Right forelimb (tissue), 1 donor: Measurements from ENCODE around the gene SLC7A7.
"Not testable (repeated sequence)": the region's sequence is repeated elsewhere in the genome, so short reads cannot be mapped to it uniquely, and the experiment has no call there.

ENCODE experiments used
- DNase-seq: peaks from one replicate; pipeline ENCODE4 v3.0.0-alpha.2; 2018

Gene SLC7A7

DNA sequence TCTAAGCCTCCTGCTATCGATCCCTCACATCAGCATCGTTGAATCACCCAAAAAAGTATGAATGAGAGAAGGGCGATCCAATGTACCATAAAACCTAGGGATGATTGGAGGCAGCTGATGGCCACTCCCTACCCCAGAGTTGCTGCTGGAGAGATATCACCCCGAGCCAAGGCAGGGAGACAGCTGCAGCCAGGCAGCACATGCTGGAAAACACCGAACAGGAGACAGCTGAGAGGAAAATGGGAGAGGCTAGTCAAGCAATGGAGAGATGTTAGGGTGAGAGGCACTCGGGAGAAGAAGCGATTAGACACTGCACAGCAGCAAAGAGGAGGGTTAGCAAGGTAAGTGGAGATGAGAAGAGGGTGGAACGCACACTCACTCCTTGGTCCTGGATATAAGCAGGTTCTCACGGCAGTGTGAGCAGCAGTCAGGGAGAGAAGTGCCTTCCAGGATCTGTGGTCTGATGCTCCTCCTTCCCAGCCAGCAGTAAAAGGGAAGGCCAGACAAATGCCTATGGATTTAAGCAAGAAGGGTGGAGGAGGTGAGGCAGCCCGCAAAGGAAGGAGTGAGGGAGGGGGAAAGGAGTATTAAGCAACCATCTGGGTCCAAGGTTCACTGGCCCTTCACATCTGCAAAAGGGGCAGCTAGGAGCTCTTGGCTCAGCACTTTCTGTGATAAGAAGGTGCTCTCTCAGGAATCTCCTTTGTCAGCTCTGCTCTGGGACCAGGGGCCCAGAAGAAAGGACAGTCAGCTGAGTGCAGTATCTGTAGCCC is at the start of gene SLC7A7:
TSS of gene SLC7A7 (minus strand) at position 495 of the 773 bp plus-strand sequence. CDS start 2,037 bp downstream, outside the sequence.
- DNase-seq = peak; percentile 66

DNA sequence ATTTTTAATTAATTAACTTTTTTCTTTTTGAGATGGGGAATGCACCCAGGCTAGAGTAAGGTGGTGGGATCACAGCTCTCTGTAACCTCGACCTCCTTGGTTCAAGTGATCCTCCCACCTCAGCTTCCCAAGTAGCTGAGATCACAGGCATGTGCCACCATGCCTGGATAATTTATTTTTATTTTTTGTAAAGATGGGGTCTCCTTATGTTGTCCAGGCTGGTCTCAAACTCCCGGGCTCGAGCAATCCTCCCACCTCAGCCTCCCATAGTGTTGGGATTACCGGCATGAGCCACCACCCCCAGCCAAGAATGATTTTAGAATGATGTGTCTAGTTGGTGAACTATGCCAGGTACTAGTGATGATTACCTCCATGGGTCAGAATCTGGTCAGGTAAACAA is 49.7 kb upstream of the SLC7A7 start:
- DNase-seq = no peak

DNA sequence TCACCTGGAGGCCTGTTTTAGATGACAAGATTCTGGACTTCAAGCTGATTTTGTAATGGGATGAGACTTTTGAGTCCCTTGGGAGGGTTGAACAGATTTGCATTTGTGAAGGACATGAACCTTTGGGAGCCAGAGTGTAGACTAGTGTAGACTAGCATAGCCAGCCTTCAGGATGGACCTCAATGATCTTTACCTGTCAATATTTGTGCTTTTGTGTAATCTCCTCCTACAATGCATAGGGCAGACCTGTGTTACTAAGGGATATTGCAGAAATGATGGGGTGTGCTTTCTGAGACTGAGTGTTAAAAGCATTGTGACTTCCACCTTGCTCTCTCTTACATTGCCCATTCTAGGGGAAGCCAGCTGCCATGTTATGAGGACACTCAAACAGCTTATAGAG is 46.4 kb upstream of the SLC7A7 start:
- no peak for DNase-seq

DNA sequence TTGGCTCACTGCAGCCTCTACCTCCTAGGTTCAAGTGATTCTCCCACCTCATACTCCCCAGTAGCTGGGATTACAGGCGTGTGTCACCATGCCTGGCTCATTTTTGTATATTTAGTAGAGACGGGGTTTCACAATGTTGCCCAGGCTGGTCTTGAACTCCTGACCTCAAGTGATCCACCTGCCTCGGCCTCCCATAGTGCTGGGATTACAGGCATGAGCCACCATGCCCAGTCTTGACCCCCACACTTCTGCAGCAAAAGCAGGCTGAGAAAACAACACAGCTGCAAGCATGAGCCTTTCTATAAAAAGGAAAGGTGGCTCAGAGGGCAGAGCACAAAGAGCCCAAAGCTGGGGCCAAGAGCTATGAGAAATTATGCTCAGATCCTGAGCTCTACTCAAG is 45.1 kb upstream of the SLC7A7 start:
- DNase-seq = not testable (repeated sequence)

DNA sequence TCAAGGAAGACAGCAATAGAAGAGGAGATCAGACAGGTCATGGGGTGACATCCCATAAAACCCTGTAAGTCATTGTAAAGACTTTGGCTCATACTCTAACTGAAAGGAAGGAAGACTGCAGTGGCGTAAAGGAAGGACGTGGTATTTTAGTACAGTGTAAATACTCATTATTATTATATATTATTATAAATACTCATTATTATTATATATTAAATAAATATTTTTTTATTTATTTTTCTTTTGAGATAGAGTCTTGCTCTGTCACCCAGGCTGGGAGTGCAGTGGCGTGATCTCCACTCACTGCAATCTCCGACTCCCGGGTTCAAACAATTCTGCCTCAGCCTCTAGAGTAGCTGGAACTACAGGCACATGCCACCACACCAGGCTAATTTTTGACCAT is 41.2 kb upstream of the SLC7A7 start:
- no peak for DNase-seq

DNA sequence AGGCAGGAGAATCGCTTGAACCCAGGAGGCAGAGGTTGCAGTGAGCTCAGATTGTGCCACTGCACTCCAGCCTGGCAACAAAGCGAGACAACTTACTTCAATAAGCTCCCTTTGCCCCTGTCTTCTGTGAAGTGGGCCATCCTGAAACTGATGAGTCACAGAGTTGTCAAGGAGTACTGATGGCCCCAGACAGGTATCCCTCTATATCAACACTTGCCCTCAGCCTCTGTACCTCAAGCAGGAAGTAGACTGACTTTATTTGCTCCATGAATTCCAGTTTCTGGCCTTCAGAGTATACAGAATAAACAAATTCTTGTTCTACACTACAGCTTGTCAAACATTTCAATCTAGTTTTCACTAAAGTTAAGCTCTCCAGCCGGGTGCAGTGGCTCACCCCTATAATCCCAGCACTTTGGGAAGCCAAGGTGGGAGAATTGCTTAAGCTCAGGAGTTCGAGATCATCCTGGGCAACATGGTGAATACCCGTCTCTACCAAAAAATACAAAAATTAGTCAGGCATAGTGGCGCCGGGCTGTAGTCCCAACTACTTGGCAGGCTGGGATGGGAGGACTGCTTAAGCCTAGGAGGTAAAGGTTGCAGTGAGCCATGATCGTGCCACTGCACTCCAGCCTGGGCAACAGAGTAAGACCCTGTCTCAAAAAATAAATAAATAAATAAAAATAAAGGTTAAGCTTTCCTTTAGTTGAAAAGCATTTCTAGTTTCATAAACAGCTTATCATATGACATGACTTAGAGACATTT is 39.9 kb upstream of the SLC7A7 start:
- no peak for DNase-seq

DNA sequence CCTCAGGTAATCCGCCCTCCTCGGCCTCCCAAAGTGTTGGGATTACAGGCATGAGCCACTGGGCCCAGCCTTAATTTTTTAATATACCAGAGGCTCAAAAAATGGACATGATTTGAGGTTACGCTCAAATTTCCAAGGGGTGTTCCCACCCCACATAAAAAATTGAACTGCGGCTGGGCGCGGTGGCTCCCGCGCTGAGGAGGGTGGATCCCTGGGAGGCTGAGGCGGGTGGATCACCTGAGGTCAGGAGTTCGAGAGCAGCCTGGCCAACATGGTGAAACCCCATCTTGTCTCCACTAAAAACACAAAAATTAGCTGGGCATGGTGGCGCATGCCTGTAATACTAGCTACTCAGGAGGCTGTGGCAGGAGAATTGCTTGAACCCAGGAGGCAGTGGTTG is 39.1 kb upstream of the SLC7A7 start:
- DNase-seq = not testable (repeated sequence)

DNA sequence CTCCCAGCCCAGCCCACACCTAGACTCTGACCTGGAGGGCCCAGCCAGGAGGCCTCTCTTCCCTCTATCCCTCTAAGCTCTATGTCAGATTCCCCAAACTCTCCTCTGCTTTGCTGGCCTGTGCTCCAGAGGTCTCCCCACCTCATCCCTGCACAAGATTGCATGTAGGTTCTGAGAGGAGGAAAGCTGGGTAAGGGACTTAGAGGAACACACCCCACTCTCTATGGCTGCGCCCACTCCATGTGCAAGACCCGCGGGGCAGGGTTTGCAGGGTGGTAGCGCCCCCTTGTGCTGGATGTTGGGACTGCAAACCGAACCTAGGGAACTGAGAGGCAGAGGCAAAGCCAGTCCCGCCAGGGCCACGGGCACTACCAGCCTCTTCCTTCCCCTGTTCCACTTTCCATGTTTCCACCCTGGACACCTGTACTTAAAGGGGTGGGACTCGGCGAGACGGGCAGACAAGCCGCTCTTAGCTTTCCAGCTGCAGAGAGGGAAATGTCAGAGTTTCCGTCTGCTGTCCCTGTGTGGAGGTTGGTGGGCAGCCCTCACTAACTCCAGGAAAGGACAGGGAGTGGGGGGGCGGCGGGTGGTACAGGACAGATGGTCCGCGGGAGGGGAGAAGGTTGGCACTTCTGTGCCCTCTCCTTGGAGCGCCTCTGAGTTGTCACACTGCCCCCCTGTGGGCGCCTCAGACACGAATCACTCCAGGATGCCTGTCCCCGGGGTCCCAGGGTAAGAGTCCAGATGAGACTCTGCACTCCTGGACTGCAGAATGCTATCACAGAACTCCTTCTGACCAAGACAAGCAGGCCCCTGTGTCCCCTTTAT is 37.9 kb upstream of the SLC7A7 start:
- DNase-seq = peak; percentile 98

DNA sequence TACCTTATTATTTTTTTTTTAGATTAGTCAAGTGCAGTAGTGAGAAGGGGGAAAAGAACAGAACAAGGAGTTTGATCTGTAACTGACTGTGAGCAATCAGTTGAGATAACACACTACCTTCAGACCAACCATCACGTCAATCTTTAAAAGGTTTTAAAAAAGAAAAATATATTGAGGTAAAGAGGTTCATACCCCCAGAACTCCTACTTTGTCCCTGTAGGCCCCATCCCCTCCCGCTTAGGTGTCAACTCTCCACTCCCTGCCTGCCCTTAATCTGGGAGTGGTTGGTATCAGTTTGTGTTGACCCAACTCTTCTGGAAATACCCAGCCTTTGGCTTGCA is 37.3 kb upstream of the SLC7A7 start:
- no peak for DNase-seq

DNA sequence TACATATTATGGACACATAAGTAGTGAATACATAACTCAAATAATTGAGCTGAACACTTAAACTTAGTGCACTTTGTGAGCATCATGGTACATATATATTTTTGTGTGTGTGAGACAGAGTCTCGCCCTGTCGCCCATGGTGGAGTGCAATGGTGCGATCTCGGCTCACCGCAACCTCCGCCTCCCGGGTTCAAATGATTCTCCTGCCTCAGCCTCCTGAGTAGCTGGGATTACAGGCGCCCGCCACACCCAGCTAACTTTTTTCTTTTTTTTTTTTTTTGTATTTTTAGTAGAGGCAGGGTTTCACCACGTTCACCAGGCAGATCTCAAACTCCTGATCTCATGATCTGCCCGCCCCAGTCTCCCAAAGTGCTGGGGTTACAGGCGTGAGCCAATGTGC is 36.9 kb upstream of the SLC7A7 start:
- DNase-seq = not testable (repeated sequence)

DNA sequence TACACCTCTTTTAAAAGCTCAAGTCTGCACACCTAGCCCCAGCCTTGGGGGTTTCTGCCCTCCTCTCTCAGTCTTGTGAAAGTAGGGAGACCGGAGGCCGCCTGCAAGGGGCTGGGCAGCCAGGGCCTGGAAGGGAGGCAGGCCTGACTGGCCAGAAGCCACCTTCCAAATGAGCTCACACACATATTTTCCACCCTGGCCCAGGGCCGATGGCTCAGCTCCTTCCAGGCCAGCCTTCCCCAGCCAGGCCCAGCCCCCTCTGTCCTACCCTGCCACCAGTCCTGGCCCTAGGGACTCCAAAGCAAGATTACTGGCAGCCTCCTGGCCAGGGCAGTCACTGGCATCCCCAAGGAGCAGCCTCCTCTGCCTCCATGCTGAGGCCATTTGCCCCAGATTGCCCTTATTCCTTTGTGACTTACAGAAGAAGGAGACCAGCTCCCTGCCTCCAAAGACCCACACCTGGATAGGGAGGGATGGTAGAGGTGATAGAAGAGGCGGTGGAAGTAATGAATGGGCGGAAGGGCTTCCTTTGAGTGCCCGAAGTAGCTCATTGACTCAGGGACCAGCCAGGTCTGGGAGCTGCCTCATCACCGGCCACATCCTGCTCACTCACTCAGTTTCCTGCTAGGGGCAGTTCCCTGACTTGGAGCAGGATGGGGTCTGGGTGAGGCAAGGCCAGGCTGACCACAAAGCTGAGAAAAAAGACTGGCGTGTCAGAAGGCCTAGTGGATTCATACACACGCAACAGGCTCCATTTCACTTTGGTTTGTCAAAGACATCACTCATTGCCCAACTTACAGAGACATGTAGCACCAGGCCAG is 35.9 kb upstream of the SLC7A7 start:
- peak; percentile 93 for DNase-seq

DNA sequence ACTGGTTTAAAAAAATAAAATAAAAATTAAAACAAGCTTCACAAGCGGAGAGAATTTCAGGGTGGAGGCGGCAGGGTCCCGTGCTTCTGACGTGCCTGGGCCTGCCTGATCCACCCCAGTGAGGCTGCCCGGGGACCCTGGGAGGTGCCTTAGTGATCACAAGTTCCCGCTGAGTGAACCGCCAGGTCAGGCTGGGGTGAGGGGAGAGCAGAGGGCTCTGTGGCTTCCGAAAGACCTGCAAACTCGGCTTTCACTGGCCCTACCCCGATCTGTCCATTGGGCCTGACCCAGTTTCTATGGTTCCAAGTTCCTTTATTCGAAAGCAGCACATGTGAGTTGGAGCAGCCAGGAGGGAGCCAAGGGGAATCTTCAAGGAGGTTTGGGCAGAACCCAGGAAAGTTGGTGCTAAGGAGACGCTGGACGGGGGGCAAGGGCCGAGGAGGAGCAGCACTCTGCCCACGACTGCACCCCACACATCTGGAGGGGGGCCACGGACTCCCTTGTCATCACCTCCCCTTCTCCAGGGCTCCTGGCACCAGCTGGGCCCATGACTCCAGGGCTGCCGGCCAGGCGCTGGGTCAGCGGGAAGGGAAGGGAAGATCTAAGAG is 34.1 kb upstream of the SLC7A7 start:
- peak; percentile 86 for DNase-seq

DNA sequence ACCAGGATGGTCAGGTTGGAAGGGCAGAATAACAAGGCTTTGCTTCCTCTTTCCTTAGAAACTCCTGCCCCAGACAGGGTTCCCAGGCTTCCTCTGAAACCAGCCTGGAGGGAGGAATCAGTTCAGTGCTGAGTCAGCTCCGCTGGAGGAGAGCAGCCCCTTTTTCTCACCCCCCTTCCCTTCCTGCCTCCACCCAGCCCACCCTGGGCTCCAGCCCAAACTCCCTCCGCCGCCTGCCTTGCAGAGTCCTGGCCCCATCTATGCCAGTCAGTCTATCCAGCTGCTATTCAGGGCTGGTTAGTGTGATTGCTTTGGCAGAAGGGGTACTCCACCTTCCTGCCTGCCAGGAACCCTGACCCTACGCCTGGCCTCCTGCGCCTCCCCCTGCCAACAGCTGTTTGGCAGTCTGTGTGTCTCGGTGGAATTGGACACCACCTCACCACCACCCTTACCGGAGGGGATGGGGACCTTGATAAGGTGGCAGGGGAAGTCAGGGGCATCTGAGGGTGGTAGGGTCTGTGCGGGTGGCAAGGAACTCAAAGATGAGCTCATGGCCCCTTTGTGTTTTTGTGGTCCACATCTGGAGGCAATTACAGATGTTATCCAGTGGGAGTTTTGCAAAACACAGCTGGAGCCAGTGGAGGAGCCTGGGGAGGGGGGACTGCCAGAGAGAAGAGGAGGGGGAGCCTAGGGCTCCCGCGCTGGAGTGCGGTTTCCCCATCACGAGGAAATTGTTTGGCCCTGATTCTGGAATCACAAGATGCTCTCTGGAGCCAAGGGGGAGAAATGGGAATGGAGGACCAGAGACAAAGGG is 33.3 kb upstream of the SLC7A7 start:
- peak; percentile 94 for DNase-seq

DNA sequence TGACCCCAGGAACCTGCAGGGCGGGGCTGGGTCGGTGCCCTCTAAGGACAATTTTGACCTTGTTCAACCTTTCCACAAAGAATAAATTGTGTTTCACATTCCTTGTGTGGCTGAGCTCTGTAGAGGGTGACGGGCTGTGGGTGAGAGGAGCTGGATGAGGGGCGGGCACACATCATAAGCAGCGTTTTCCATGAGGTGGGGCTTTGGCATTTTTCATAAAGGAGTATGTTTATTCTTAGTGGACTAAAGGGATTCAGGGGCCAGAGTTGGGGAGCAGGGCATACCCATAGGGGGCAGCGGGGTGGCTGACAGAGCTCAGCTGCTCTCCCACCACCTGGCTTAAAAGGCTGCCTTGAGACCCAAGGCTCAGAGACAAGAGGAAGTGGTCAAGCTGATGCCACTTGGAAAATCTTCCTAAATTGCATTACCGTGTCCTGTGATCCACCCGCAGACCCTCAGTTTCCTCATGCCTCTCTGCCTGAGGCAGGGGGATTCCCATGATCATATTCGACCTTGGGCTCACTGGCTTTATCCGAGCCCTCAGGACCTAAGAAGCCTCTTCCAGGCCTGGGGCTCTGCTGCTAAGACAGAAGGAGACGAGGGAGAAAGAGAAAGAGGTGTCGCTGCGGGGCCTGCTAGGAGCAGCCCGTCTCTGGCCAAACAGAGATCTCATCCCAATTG is 32.6 kb upstream of the SLC7A7 start:
- peak; percentile 58 for DNase-seq

DNA sequence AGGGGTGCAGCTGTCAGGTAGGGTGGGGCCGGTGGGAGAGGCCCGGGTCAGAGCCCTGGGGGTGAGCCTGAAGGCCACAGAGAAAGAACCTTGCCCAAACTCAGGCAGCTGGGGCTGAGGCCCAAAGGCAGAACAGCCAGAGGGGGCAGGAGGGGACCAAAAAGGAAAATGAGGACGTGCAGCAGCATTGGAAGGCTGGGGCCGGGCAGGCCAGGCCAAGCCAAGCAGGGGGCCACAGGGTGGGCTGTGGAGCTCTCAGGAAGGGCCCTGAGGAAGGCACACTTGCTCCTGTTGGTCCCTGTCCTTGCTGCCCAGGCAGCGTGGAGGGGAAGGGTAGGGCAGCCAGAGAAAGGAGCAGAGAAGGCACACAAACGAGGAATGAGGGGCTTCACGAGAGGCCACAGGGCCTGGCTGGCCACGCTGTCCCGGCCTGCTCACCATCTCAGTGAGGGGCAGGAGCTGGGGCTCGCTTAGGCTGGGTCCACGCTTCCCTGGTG is 31.6 kb upstream of the SLC7A7 start:
- DNase-seq = no peak

DNA sequence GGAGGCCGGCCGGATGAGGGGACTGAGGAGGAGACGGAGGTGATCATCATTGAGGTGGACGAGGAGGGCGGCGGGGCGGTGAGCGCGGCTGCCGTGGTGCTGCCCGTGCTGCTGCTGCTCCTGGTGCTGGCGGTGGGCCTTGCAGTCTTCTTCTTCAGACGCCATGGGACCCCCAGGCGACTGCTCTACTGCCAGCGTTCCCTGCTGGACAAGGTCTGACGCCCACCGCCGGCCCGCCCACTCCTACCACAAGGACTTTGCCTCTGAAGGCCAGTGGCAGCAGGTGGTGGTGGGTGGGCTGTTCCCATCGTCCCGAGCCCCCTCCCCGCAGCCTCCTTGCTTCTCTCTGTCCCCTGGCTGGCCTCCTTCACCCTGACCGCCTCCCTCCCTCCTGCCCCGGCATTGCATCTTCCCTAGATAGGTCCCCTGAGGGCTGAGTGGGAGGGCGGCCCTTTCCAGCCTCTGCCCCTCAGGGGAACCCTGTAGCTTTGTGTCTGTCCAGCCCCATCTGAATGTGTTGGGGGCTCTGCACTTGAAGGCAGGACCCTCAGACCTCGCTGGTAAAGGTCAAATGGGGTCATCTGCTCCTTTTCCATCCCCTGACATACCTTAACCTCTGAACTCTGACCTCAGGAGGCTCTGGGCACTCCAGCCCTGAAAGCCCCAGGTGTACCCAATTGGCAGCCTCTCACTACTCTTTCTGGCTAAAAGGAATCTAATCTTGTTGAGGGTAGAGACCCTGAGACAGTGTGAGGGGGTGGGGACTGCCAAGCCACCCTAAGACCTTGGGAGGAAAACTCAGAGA is 30.8 kb upstream of the SLC7A7 start:
- DNase-seq = no peak

DNA sequence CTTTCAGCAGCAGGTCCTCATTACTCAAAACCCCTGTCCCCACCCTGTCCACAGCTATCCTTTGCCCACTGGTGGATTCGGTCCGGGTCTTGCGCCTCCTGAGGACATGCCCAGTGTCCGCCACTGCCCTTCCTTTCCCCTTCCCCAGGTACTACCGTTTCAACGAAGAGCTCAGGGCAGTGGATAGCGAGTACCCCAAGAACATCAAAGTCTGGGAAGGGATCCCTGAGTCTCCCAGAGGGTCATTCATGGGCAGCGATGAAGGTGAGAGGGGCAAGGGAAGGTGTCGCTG is 29.8 kb upstream of the SLC7A7 start:
- DNase-seq = no peak

DNA sequence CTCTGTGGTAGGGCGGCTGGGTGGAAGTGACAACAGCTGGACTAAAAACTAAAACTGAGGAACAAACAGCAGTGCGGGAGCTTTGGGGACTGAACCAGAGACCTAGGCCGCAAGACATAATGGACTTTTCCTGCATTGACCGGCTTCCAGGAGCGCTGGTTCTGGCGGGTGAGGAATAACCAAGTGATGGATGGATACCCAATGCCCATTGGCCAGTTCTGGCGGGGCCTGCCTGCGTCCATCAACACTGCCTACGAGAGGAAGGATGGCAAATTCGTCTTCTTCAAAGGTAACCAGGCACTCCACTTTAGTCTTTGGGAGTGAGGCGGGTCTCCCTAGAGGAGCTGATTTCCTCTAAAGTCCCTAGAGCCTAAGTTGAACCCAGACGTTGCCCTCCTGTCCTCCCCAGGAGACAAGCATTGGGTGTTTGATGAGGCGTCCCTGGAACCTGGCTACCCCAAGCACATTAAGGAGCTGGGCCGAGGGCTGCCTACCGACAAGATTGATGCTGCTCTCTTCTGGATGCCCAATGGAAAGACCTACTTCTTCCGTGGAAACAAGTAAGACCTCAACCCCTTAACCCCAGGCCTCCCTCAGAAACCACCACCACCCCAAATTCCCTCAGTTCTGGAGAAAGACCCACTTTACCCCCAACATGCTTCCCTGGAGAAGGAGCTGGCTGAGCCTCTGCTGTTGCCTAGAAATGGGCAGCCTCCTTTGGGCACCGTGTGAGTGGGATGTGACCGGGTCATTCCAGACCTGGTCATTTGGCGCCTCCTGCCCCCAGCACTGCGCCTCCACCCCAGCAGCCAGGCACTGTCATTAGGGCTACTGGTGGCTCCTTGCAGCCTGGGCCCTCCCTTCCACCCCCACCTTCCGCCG is 29.2 kb upstream of the SLC7A7 start:
- no peak for DNase-seq
